Measurements from ENCODE around the gene UBR4.

DNA sequence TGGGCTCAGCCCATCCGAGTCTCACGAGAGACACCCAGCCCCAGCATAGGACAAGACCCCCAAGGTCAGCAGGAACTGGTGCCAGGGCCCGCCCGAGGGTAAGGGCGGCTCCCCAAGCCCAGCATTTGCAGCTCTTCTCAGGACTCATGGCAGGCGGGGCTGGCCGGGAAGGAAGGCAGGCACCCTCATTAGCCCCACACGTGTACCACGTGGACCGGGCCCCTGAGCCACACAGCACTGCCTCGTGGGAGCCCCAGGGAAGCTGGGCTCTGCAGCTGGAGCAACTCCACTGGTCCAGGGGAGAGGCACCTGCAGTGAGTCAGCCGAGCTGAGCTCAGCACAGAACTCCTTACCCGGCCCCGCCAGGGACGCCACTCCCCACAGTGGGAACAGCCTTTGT is 155.8 kb downstream of the UBR4 start:
- no peak for TF ChIP-seq POLR2A (IDR thresholded peaks at IDR 0.05)
- TF ChIP-seq, protein P1, sequence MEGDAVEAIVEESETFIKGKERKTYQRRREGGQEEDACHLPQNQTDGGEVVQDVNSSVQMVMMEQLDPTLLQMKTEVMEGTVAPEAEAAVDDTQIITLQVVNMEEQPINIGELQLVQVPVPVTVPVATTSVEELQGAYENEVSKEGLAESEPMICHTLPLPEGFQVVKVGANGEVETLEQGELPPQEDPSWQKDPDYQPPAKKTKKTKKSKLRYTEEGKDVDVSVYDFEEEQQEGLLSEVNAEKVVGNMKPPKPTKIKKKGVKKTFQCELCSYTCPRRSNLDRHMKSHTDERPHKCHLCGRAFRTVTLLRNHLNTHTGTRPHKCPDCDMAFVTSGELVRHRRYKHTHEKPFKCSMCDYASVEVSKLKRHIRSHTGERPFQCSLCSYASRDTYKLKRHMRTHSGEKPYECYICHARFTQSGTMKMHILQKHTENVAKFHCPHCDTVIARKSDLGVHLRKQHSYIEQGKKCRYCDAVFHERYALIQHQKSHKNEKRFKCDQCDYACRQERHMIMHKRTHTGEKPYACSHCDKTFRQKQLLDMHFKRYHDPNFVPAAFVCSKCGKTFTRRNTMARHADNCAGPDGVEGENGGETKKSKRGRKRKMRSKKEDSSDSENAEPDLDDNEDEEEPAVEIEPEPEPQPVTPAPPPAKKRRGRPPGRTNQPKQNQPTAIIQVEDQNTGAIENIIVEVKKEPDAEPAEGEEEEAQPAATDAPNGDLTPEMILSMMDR (IDR thresholded peaks at IDR 0.05): no peak

Measured in Peyer's patch (tissue), 4 donors.